NT2/D1 (cell line): ENCODE measurements around the gene MAS1.

Source experiments
- SUZ12 ChIP-seq: IDR thresholded peaks from 2 replicates; pipeline ENCODE4 v1.6.1; 2011; ENCODE audit not compliant: insufficient read length, insufficient read depth; ENCODE audit errors: extremely low read depth
- ZNF274 ChIP-seq: IDR thresholded peaks from 2 replicates; pipeline ENCODE4 v1.6.1; 2011; ENCODE audit warnings: mild to moderate bottlenecking, low read depth, low read length

- TF ChIP-seq SUZ12 (no peak), ZNF274 (no peak)
These were observed 40.3 kb downstream of the MAS1 start for GRCh38 chr6:159931112-159931511.
